Nephron progenitor cell (in vitro differentiated cells): ENCODE data around the gene CCPG1.
A peak's percentile ranks its signal among the peaks of the same experiment; 100 is the strongest.
"Not testable (repeated sequence)": the region's sequence is repeated elsewhere in the genome, so short reads cannot be mapped to it uniquely, and the experiment has no call there.

Source experiments
- DNase-seq: peaks from one replicate; pipeline ENCODE4 v3.0.0; 2021
- H3K27ac Mint-ChIP-seq: 2 replicates; pipeline ENCODE4 v1.8.0; 2021; ENCODE audit warnings: mild to moderate bottlenecking, moderate library complexity, mixed read lengths
- H3K27me3 Mint-ChIP-seq: 2 replicates; pipeline ENCODE4 v1.8.0; 2021; ENCODE audit warnings: mild to moderate bottlenecking, low read depth, mixed read lengths; ENCODE audit not compliant: poor library complexity
- H3K36me3 Mint-ChIP-seq: 2 replicates; pipeline ENCODE4 v1.8.0; 2021; ENCODE audit warnings: low read depth, mixed read lengths
- H3K4me1 Mint-ChIP-seq: 2 replicates; pipeline ENCODE4 v1.8.0; 2021; ENCODE audit warnings: mixed read lengths
- H3K4me3 Mint-ChIP-seq: 2 replicates; pipeline ENCODE4 v1.8.0; 2021; ENCODE audit warnings: mild to moderate bottlenecking, moderate library complexity, mixed read lengths
- H3K9me3 Mint-ChIP-seq: 2 replicates; pipeline ENCODE4 v1.8.0; 2021; ENCODE audit warnings: mild to moderate bottlenecking, moderate library complexity, mixed read lengths
- CTCF ChIP-seq: fragments of 200-600 bp; sonication (generic); IDR thresholded peaks from 2 replicates; pipeline ENCODE4 v1.5.0; 2021; ENCODE audit warnings: antibody characterized with exemption

CCPG1 gene

GRCh38 chr15:55408012-55408928 lies at the start of gene CCPG1, which contains the start of gene PIERCE2:
TSS of gene CCPG1 (minus strand) at chr15:55408359. CDS start at chr15:55389424, 18,935 bp downstream.
TSS of gene PIERCE2 (plus strand) at chr15:55408495. CDS start at chr15:55408769, 274 bp downstream.
- peak; percentile 93 for DNase-seq
- H3K9me3 Mint-ChIP-seq, result no peaks in the 10 kb centered on the region
- peak within 1 kb of the TSS; percentile 97 for H3K4me3 Mint-ChIP-seq
- H3K4me1 Mint-ChIP-seq, result peaks cover 19% of the 10 kb centered on the region
- TF ChIP-seq CTCF, result peak; percentile 77
- H3K27ac Mint-ChIP-seq, result peak within 1 kb of the TSS; percentile 98
- H3K36me3 Mint-ChIP-seq, result no peaks in the 10 kb centered on the region
- H3K27me3 Mint-ChIP-seq, result no peaks in the 10 kb centered on the region

GRCh38 chr15:55457401-55458022 lies 49.4 kb upstream of the CCPG1 start:
- Mint-ChIP-seq H3K4me1 (no peaks in the 10 kb centered on the region), H3K36me3 (peaks cover 62% of the 10 kb centered on the region), H3K27me3 (no peaks in the 10 kb centered on the region), H3K9me3 (peaks cover 67% of the 10 kb centered on the region), H3K27ac (no peak overlapping the region), H3K4me3 (no peak overlapping the region)
- no peak for DNase-seq
- no peak for TF ChIP-seq CTCF

- H3K27ac Mint-ChIP-seq, H3K4me1 Mint-ChIP-seq, H3K4me3 Mint-ChIP-seq, DNase-seq, H3K27me3 Mint-ChIP-seq: not testable (repeated sequence)
- peaks cover 64% of the 10 kb centered on the region for H3K9me3 Mint-ChIP-seq
- peaks cover 55% of the 10 kb centered on the region for H3K36me3 Mint-ChIP-seq
Observed at GRCh38 chr15:55447030-55447394, 38.9 kb upstream of the CCPG1 start.

- H3K27ac Mint-ChIP-seq, H3K4me3 Mint-ChIP-seq, H3K4me1 Mint-ChIP-seq, H3K27me3 Mint-ChIP-seq, DNase-seq: not testable (repeated sequence)
- H3K9me3 Mint-ChIP-seq, result peaks cover 69% of the 10 kb centered on the region
- peaks cover 55% of the 10 kb centered on the region for H3K36me3 Mint-ChIP-seq
Observed at GRCh38 chr15:55446379-55447029, 38.3 kb upstream of the CCPG1 start.

DNA sequence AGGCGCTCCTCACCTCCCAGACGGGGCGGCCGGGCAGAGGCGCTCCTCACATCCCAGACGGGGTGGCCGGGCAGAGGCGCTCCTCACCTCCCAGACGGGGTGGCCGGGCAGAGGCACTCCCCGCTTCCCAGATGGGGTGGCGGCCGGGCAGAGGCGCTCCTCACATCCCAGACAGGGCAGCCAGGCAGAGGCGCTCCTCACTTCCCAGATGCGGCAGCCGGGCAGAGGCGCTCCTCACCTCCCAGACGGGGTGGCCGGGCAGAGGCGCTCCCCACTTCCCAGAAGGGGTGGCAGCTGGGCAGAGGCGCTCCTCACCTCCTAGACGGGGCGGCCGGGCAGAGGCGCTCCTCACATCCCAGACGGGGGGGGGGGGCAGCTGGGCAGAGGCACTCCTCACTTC lies 37.8 kb upstream of the CCPG1 start:
- not testable (repeated sequence) for H3K4me1 Mint-ChIP-seq
- H3K9me3 Mint-ChIP-seq, result peaks cover 65% of the 10 kb centered on the region

GRCh38 chr15:55443141-55443540 lies 35.0 kb upstream of the CCPG1 start:
- not testable (repeated sequence) for H3K4me3 Mint-ChIP-seq, DNase-seq, H3K4me1 Mint-ChIP-seq, H3K27ac Mint-ChIP-seq, H3K27me3 Mint-ChIP-seq
- H3K36me3 Mint-ChIP-seq, result peaks cover 43% of the 10 kb centered on the region
- H3K9me3 Mint-ChIP-seq, result peaks cover 46% of the 10 kb centered on the region

More for the DNA sequence above, 37.8 kb upstream of the CCPG1 start:
- peaks cover 50% of the 10 kb centered on the region for H3K36me3 Mint-ChIP-seq
- not testable (repeated sequence) for H3K27ac Mint-ChIP-seq, H3K27me3 Mint-ChIP-seq, H3K4me3 Mint-ChIP-seq, DNase-seq

DNA sequence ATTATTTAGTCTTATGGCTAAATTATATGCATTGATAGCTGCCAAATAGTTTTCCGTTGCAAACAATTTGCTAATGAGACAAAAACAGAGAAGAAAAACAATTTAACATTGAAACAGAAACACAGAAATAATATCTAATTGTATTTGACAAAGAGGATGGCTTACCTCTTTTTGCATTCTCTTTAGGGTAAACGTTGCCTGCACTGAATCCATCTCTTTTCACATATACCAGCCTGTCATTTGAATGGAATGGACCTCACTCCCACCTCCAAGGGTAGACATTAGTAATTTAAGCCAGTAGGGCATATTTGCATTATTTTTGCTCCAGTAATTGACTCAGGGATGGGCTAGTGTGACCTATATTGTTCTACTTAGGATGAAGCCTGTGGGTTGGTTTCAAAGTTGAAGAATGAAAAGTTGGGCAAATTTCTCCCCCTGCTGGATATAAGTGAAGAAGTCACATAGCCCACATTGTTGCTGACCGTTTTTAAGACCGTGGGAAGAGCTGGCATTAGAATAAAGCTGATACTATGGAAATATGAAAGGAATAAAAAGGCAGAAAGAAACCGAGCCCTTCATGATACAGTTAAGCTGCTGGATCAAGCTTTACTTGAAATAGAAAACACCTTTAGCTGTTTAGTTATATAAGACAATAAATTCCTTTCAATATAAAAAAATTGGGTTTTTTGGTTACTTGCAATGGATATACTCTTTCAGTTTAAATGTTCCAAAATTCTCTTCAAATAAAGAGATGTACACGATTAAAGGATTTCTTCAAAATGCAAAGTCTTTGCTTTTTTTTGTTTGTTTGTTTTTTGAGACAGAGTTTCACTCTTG lies 27.0 kb upstream of the CCPG1 start:
- Mint-ChIP-seq H3K27ac (no peak overlapping the region), H3K27me3 (no peaks in the 10 kb centered on the region), H3K36me3 (peaks cover 15% of the 10 kb centered on the region), H3K4me3 (no peak overlapping the region), H3K9me3 (no peaks in the 10 kb centered on the region), H3K4me1 (no peaks in the 10 kb centered on the region)
- no peak for DNase-seq
- TF ChIP-seq CTCF, result peak; percentile 57
